SK-N-SH (cell line): ENCODE results near the gene IL22. TPM values are rescaled to one million over a fixed set of nuclear protein-coding genes. Genes with fewer than 3 reads are reported as not detected.

Source experiments
- CTCF ChIA-PET: fragments of 300-600, 350-600 bp; formaldehyde crosslinking; extraction: SDS; loops from one replicate; lab custom pipeline; 2021; lab: Yijun Ruan, JAX
- POLR2A ChIA-PET: fragments of 350-600 bp; sonication (Branson Sonifier 250); formaldehyde crosslinking; extraction: SDS; loops from one replicate; lab custom pipeline; 2020; ENCODE audit warnings: antibody characterized with exemption, inconsistent platforms; lab: Yijun Ruan, JAX
- DNase-seq: peaks from one replicate; pipeline ENCODE4 v3.0.0; 2012
- H2AFZ ChIP-seq: fragments of 200-600 bp; sonication (generic); 2 replicates; pipeline ENCODE4 v1.8.1; 2016; ENCODE audit warnings: antibody characterized with exemption, mild to moderate bottlenecking, low read depth
- H3F3A ChIP-seq: fragments of 200-600 bp; sonication (generic); replicated peaks from 2 replicates; pipeline ENCODE3; 2016; ENCODE audit warnings: antibody characterized with exemption, mild to moderate bottlenecking; ENCODE audit not compliant: insufficient read depth
- H3K27ac ChIP-seq, 2 experiments: fragments of 200-500 bp in 1 of 2; fragments of 200-600 bp in 1 of 2; sonication (Bioruptor generic) in 1 of 2; sonication (generic), shearing (Covaris generic) in 1 of 2; 2 replicates each; pipeline versions ENCODE4 v1.5.1 to v1.6.1; 2014 to 2016; ENCODE audit warnings: low read depth in 2 of 2, inconsistent platforms in 1 of 2, low read length in 1 of 2, mild to moderate bottlenecking in 1 of 2, mixed read lengths in 1 of 2
- H3K27me3 ChIP-seq: fragments of 200-600 bp; sonication (generic), shearing (Covaris generic); 2 replicates; pipeline ENCODE4 v1.6.1; 2016; ENCODE audit warnings: mixed run types; ENCODE audit not compliant: insufficient read depth
- H3K36me3 ChIP-seq, 2 experiments: fragments of 200-500 bp in 1 of 2; fragments of 200-600 bp in 1 of 2; sonication (Bioruptor generic) in 1 of 2; sonication (generic) in 1 of 2; replicated peaks in 1 of 2; 2 replicates each; pipeline versions ENCODE3 to v1.5.1; 2014 to 2016; ENCODE audit warnings: low read length in 1 of 2, mild to moderate bottlenecking in 1 of 2; ENCODE audit not compliant: insufficient read depth in 2 of 2, control insufficient read depth in 1 of 2
- H3K4me1 ChIP-seq, 2 experiments: fragments of 200-500 bp in 1 of 2; fragments of 200-600 bp in 1 of 2; sonication (Bioruptor generic) in 1 of 2; sonication (generic), shearing (Covaris generic) in 1 of 2; 2 replicates each; pipeline versions ENCODE4 v1.5.1 to v1.6.1; 2014 to 2016; ENCODE audit warnings: low read depth in 1 of 2, low read length in 1 of 2, mixed run types in 1 of 2; ENCODE audit not compliant: insufficient read depth in 2 of 2, control insufficient read depth in 1 of 2
- H3K4me2 ChIP-seq: fragments of 200-600 bp; sonication (generic), shearing (Covaris generic); 2 replicates; pipeline ENCODE4 v1.6.1; 2017; ENCODE audit warnings: mixed run types
- H3K4me3 ChIP-seq, 2 experiments: fragments of 200-500 bp in 1 of 2; fragments of 200-600 bp in 1 of 2; sonication (Bioruptor generic) in 1 of 2; sonication (generic), shearing (Covaris generic) in 1 of 2; 2 replicates each; pipeline versions ENCODE4 v1.5.1 to v1.8.1; 2014 to 2016; ENCODE audit warnings: low read depth in 2 of 2, inconsistent platforms in 1 of 2, low read length in 1 of 2, mild to moderate bottlenecking in 1 of 2, mixed read lengths in 1 of 2, moderate library complexity in 1 of 2
- H3K79me2 ChIP-seq: fragments of 200-600 bp; sonication (generic); 2 replicates; pipeline ENCODE4 v1.8.1; 2017; ENCODE audit warnings: mild to moderate bottlenecking; ENCODE audit not compliant: insufficient read depth
- H3K9ac ChIP-seq: fragments of 200-600 bp; sonication (generic); 2 replicates; pipeline ENCODE4 v1.6.1; 2017; ENCODE audit warnings: mixed run types
- H3K9me2 ChIP-seq: fragments of 200-600 bp; sonication (generic); 2 replicates; pipeline ENCODE4 v1.6.1; 2017; ENCODE audit warnings: mixed run types
- H3K9me3 ChIP-seq: fragments of 200-600 bp; sonication (generic); 2 replicates; pipeline ENCODE4 v1.6.1; 2017; ENCODE audit warnings: mixed run types, mild to moderate bottlenecking, moderate library complexity
- H4K20me1 ChIP-seq: fragments of 200-600 bp; sonication (generic); 2 replicates; pipeline ENCODE4 v1.6.1; 2017; ENCODE audit warnings: mild to moderate bottlenecking, mixed run types; ENCODE audit not compliant: insufficient read depth
- CHD2 ChIP-seq: fragments of 150-350 bp; IDR thresholded peaks from 2 replicates; pipeline ENCODE4 v1.6.1; 2018; ENCODE audit warnings: low read length; ENCODE audit not compliant: partially characterized antibody
- ELF1 ChIP-seq: IDR thresholded peaks from 2 replicates; pipeline ENCODE4 v1.4.0; 2012
- EP300 ChIP-seq, 2 experiments: IDR thresholded peaks; 2 replicates each; pipeline versions ENCODE4 v1.4.0 to v1.6.1; 2012; ENCODE audit warnings: borderline replicate concordance in 1 of 2, low read depth in 1 of 2, low read length in 1 of 2
- EZH2phosphoT487 ChIP-seq: fragments of 200-600 bp; sonication (generic); IDR thresholded peaks from 2 replicates; pipeline ENCODE4 v1.6.1; 2017; ENCODE audit warnings: low read depth, mixed run types, mild to moderate bottlenecking, antibody characterized with exemption, moderate library complexity, borderline replicate concordance
- FOXJ3 ChIP-seq: sonication (generic); formaldehyde crosslinking; IDR thresholded peaks from 2 replicates; pipeline ENCODE4 v1.5.1; 2020; ENCODE audit warnings: mild to moderate bottlenecking, missing genetic modification reagents
- GABPA ChIP-seq: IDR thresholded peaks from 2 replicates; pipeline ENCODE4 v1.4.0; 2012; ENCODE audit warnings: low read depth, mild to moderate bottlenecking
- GATA2 ChIP-seq: sonication (generic); formaldehyde crosslinking; IDR thresholded peaks from 2 replicates; pipeline ENCODE4 v1.5.0; 2020; ENCODE audit warnings: mild to moderate bottlenecking, missing genetic modification reagents
- MEF2A ChIP-seq: IDR thresholded peaks from 2 replicates; pipeline ENCODE4 v1.4.0; 2012; ENCODE audit warnings: low read depth, borderline replicate concordance
- NFIC ChIP-seq: IDR thresholded peaks from 2 replicates; pipeline ENCODE4 v1.4.0; 2012; ENCODE audit warnings: borderline replicate concordance
- POLR2AphosphoS5 ChIP-seq: IDR thresholded peaks from 2 replicates; pipeline ENCODE4 v1.6.1; 2012; ENCODE audit warnings: low read depth, low read length
- RAD21 ChIP-seq: IDR thresholded peaks from 2 replicates; pipeline ENCODE4 v1.6.1; 2012; ENCODE audit warnings: mild to moderate bottlenecking, low read length
- RCOR1 ChIP-seq: fragments of 150-350 bp; IDR thresholded peaks from 2 replicates; pipeline ENCODE4 v1.6.1; 2017; ENCODE audit warnings: antibody characterized with exemption, low read length
- RFX5 ChIP-seq: IDR thresholded peaks from 2 replicates; pipeline ENCODE4 v1.6.1; 2012; ENCODE audit warnings: mild to moderate bottlenecking, improper control_type of control experiment, low read length
- RXRA ChIP-seq: IDR thresholded peaks from 2 replicates; pipeline ENCODE4 v1.4.0; 2012; ENCODE audit warnings: low read depth, mild to moderate bottlenecking, borderline replicate concordance
- USF1 ChIP-seq: IDR thresholded peaks from 2 replicates; pipeline ENCODE4 v1.4.0; 2012; ENCODE audit warnings: low read depth, borderline replicate concordance
- USF2 ChIP-seq: fragments of 150-350 bp; IDR thresholded peaks from 2 replicates; pipeline ENCODE4 v1.6.1; 2017; ENCODE audit warnings: antibody characterized with exemption, low read length, low read depth, borderline replicate concordance
- YY1 ChIP-seq: IDR thresholded peaks from 2 replicates; pipeline ENCODE4 v1.4.0; 2012; ENCODE audit warnings: low read depth, mild to moderate bottlenecking
- WGBS: methylation state at CpG from one replicate; pipeline ENCODE4 v1.1.6; 2017; ENCODE audit warnings: low lambda C conversion rate; 5-methylcytosine and 5-hydroxymethylcytosine counted together
- polyA plus RNA-seq, 3 experiments: library from polyadenylated mRNA; depleted of rRNA; stranded (reverse); fragments of >200 nt; gene quantifications; 2 replicates each; pipeline ENCODE4 v1.2.3, GENCODE V29; 2012

The IL22 gene
- polyA plus RNA-seq, 1 of the 3 experiments (the other 2 are of a cell fraction), result not detected

- Histone ChIP-seq H2AFZ (no peak overlapping the region), H3F3A (peaks cover 6% of the 10 kb centered on the region), H3K4me2 (no peak overlapping the region), H3K27ac (no peak overlapping the region), H3K36me3 (no peaks in the 10 kb centered on the region), H4K20me1 (no peaks in the 10 kb centered on the region), H3K4me3 (no peak overlapping the region), H3K79me2 (no peaks in the 10 kb centered on the region), H3K9ac (no peak overlapping the region), H3K9me2 (no peaks in the 10 kb centered on the region), H3K27me3 (peaks cover 13% of the 10 kb centered on the region; the same call in 1 of the 2 replicates), H3K4me1 (no peaks in the 10 kb centered on the region; a peak in 1 of 4 replicates), H3K9me3 (no peaks in the 10 kb centered on the region)
- ChIA-PET POLR2A (no interaction called here), CTCF (interaction anchor here (1.1 to 1.7 kb wide), 2 partner anchors 9 to 24 kb away, joined by 3 to 6 read pairs; no protein-coding TSS in a partner anchor)
- TF ChIP-seq USF1, result no peak
- TF ChIP-seq CHD2, result no peak
- TF ChIP-seq MEF2A, result no peak
- TF ChIP-seq ELF1, result no peak
- TF ChIP-seq RAD21, result no peak
- TF ChIP-seq EP300 (IDR thresholded peaks at IDR 0.05; ENCODE audit: borderline replicate concordance in 1 of 2, low read depth in 1 of 2, low read length in 1 of 2), result no peak
- TF ChIP-seq FOXJ3 (CRISPR knock-in tag), result no peak
- no peak for TF ChIP-seq RFX5
- TF ChIP-seq POLR2AphosphoS5, result no peak
- TF ChIP-seq GABPA, result no peak
- TF ChIP-seq GATA2, result no peak
- TF ChIP-seq RCOR1, result no peak
- no peak for TF ChIP-seq USF2
- TF ChIP-seq RXRA, result no peak
- no peak for TF ChIP-seq YY1
- TF ChIP-seq EZH2phosphoT487, result no peak
- no peak for TF ChIP-seq NFIC
- DNase-seq, result no peak
- 60% methylated on average over 12 of the region's 12 CpGs for whole genome bisulfite sequencing
These were observed 54.8 kb downstream of the IL22 start for GRCh38 chr12:68198507-68199086.

Other genes with a start within 250 kb of the IL22 start
- not detected in 2 replicates for gene IFNG, start 93.9 kb downstream of the IL22 start, polyA plus RNA-seq (2012; rRNA removed)
- gene IL26, start 27.8 kb downstream of the IL22 start, polyA plus RNA-seq (2012; rRNA removed), result not detected in 2 replicates
- 7.4 and 11.2 TPM in 2 replicates for gene MDM1, start 78.8 kb upstream of the IL22 start, polyA plus RNA-seq (2012; rRNA removed)